Caco-2 (cell line): ENCODE results near the gene PRICKLE1. TPM values are rescaled to one million over a fixed set of nuclear protein-coding genes. Genes with fewer than 3 reads are reported as not detected.

Experiments
- BruUV-seq: library from RNA; stranded (reverse); fragments of 400-500 nt; replicated peaks from 2 replicates; lab custom pipeline; 2021; lab: Mats Ljungman, UMichigan
- CTCF ChIA-PET: fragments of 300-600 bp; sonication (Branson Sonifier 250); formaldehyde crosslinking; loops from one replicate; lab custom pipeline; 2022; ENCODE audit warnings: antibody characterized with exemption; lab: Charles Lee
- POLR2A ChIA-PET: fragments of 300-600 bp; sonication (Branson Sonifier 250); formaldehyde crosslinking; loops from one replicate; lab custom pipeline; 2022; ENCODE audit warnings: antibody characterized with exemption; lab: Charles Lee
- DNase-seq, 2 experiments: peaks; one replicate each; pipeline versions ENCODE4 v3.0.0 to v3.0.0-alpha.2; 2020 to 2022
- H3K27me3 ChIP-seq: replicated peaks from 2 replicates; pipeline ENCODE4 v1.6.0; 2011; ENCODE audit warnings: low read length; ENCODE audit not compliant: control insufficient read depth, insufficient read depth
- H3K36me3 ChIP-seq: 2 replicates; pipeline ENCODE4 v1.5.1; 2011; ENCODE audit warnings: low read length; ENCODE audit not compliant: control insufficient read depth, insufficient read depth
- H3K4me1 ChIP-seq: fragments of 250-450 bp; sonication (Bioruptor Pico); 2 replicates; pipeline ENCODE4 v1.5.1; 2020; ENCODE audit warnings: mild to moderate bottlenecking
- H3K4me3 ChIP-seq: 2 replicates; pipeline ENCODE4 v1.5.1; 2011; ENCODE audit warnings: low read depth, mild to moderate bottlenecking, control low read depth, low read length
- H3K9me3 ChIP-seq: fragments of 250-450 bp; sonication (Bioruptor Pico); 2 replicates; pipeline ENCODE4 v1.5.1; 2020; ENCODE audit warnings: mild to moderate bottlenecking, moderate library complexity
- H3K27ac Mint-ChIP-seq: one replicate; pipeline ENCODE4 v1.8.0; 2022; ENCODE audit warnings: mixed read lengths; ENCODE audit not compliant: unreplicated experiment
- H3K27me3 Mint-ChIP-seq: one replicate; pipeline ENCODE4 v1.8.0; 2022; ENCODE audit warnings: mixed read lengths; ENCODE audit not compliant: insufficient read depth, unreplicated experiment
- H3K36me3 Mint-ChIP-seq: one replicate; pipeline ENCODE4 v1.8.0; 2022; ENCODE audit warnings: mild to moderate bottlenecking, mixed read lengths; ENCODE audit not compliant: insufficient read depth, unreplicated experiment
- H3K4me1 Mint-ChIP-seq: one replicate; pipeline ENCODE4 v1.8.0; 2022; ENCODE audit warnings: low read depth, mixed read lengths; ENCODE audit not compliant: unreplicated experiment
- H3K4me3 Mint-ChIP-seq: one replicate; pipeline ENCODE4 v1.8.0; 2022; ENCODE audit warnings: mild to moderate bottlenecking, moderate library complexity, mixed read lengths; ENCODE audit not compliant: unreplicated experiment
- H3K9me3 Mint-ChIP-seq: one replicate; pipeline ENCODE4 v1.8.0; 2022; ENCODE audit warnings: mixed read lengths; ENCODE audit not compliant: unreplicated experiment
- intact Hi-C: fragments of 100-400 bp; cut with micrococcal nuclease; formaldehyde crosslinking; loops from one replicate; pipeline ENCODE4 v1.10.0; 2022; ENCODE audit not compliant: unreplicated experiment
- total RNA-seq: library from RNA; stranded (reverse); gene quantifications from 2 replicates; pipeline ENCODE4 v1.2.3, GENCODE V29; 2022
- TF ChIP-seq, protein P1 (sequence below), 2 experiments: fragments of 200-600 bp in 1 of 2; IDR thresholded peaks; 1 replicate in 1 of 2; 2 replicates in 1 of 2; pipeline versions ENCODE4 v1.5.1 to v1.8.0; 2011 to 2022; ENCODE audit warnings: antibody characterized with exemption in 1 of 2, control low read depth in 1 of 2, inconsistent platforms in 1 of 2, low read depth in 1 of 2, low read length in 1 of 2, mild to moderate bottlenecking in 1 of 2, moderate library complexity in 1 of 2; ENCODE audit not compliant: insufficient read depth in 1 of 2, severe bottlenecking in 1 of 2, unreplicated experiment in 1 of 2

The PRICKLE1 gene
- total RNA-seq, 1 experiment from 2014 or later: 4.5 TPM

DNA sequence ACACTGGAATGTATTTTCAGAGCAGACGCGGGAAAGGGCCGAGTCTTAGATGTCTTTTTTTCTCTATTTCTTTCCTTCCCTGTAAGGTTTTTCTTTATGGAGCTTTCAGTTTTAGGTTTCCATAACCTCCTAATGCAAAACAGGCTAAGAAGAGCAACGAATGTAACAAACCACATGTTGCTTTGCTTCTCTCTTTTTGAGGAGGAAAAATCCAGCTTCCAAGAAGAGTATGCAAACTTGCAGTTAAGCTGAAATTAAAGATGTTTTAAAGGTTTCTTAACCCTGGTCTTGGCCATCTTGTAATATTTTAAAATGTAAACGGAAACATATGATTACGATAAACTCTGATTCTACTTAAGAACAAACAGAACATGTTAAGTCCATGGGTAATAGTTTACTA lies 86.9 kb downstream of the PRICKLE1 start:
- H3K4me1 Mint-ChIP-seq: no peaks in the 10 kb centered on the region
- intact Hi-C loops: no loop called here
- H3K27me3 Mint-ChIP-seq: no peaks in the 10 kb centered on the region
- H3K9me3 ChIP-seq: no peaks in the 10 kb centered on the region
- H3K36me3 Mint-ChIP-seq: no peaks in the 10 kb centered on the region
- CTCF ChIA-PET: no interaction called here
- H3K27me3 ChIP-seq: no peaks in the 10 kb centered on the region
- H3K36me3 ChIP-seq: no peaks in the 10 kb centered on the region
- DNase-seq: no peak
- TF ChIP-seq, protein P1, sequence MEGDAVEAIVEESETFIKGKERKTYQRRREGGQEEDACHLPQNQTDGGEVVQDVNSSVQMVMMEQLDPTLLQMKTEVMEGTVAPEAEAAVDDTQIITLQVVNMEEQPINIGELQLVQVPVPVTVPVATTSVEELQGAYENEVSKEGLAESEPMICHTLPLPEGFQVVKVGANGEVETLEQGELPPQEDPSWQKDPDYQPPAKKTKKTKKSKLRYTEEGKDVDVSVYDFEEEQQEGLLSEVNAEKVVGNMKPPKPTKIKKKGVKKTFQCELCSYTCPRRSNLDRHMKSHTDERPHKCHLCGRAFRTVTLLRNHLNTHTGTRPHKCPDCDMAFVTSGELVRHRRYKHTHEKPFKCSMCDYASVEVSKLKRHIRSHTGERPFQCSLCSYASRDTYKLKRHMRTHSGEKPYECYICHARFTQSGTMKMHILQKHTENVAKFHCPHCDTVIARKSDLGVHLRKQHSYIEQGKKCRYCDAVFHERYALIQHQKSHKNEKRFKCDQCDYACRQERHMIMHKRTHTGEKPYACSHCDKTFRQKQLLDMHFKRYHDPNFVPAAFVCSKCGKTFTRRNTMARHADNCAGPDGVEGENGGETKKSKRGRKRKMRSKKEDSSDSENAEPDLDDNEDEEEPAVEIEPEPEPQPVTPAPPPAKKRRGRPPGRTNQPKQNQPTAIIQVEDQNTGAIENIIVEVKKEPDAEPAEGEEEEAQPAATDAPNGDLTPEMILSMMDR (IDR thresholded peaks at IDR 0.05; ENCODE audit: insufficient read depth in 1 of 2, low read depth in 1 of 2, low read length in 1 of 2, severe bottlenecking in 1 of 2, unreplicated experiment in 1 of 2): no peak
- H3K4me3 Mint-ChIP-seq: no peak overlapping the region
- no peaks in the 10 kb centered on the region for H3K4me1 ChIP-seq
- BruUV-seq: no TSS peak
- no peak overlapping the region for H3K27ac Mint-ChIP-seq
- H3K9me3 Mint-ChIP-seq: no peaks in the 10 kb centered on the region
- H3K4me3 ChIP-seq: no peak overlapping the region
- POLR2A ChIA-PET: no interaction called here

- Mint-ChIP-seq H3K9me3 (no peaks in the 10 kb centered on the region), H3K4me1 (no peaks in the 10 kb centered on the region), H3K27ac (no peak overlapping the region), H3K27me3 (peaks cover 4% of the 10 kb centered on the region), H3K36me3 (no peaks in the 10 kb centered on the region), H3K4me3 (no peak overlapping the region)
- no peak overlapping the region for H3K4me3 ChIP-seq
- no peaks in the 10 kb centered on the region for H3K27me3 ChIP-seq
- BruUV-seq: no TSS peak
- CTCF ChIA-PET: no interaction called here
- H3K9me3 ChIP-seq: no peaks in the 10 kb centered on the region
- DNase-seq: no peak
- H3K36me3 ChIP-seq: no peaks in the 10 kb centered on the region
- POLR2A ChIA-PET: no interaction called here
- no peaks in the 10 kb centered on the region for H3K4me1 ChIP-seq
- TF ChIP-seq, protein P1 (IDR thresholded peaks at IDR 0.05; ENCODE audit: insufficient read depth in 1 of 2, low read depth in 1 of 2, low read length in 1 of 2, severe bottlenecking in 1 of 2, unreplicated experiment in 1 of 2): no peak
- intact Hi-C loops: no loop called here
Measured at GRCh38 chr12:42498549-42499247, 90.8 kb downstream of the PRICKLE1 start.

DNA sequence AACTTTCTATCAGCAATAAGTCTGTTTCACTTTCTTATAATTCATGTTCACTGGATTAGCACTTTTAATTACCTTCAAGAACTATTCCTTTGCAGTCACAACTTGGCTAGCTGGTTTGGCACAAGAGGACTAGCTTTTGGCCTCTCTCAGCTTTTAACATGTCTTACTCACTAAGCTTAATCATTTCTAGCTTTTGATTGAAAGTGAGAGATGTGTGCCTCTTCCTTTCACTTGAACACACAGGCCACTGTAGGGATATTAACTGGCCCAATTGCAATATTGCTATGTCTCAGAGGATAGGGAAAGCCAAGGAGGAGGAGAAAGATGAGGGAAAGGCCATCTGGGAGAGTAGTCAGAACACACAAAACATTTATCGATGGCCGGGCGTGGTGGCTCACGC lies 92.7 kb downstream of the PRICKLE1 start:
- no peak overlapping the region for H3K4me3 Mint-ChIP-seq
- no TSS peak for BruUV-seq
- H3K9me3 Mint-ChIP-seq: no peaks in the 10 kb centered on the region
- Histone ChIP-seq H3K4me1 (no peaks in the 10 kb centered on the region), H3K36me3 (no peaks in the 10 kb centered on the region), H3K27me3 (no peaks in the 10 kb centered on the region), H3K4me3 (no peak overlapping the region), H3K9me3 (no peaks in the 10 kb centered on the region)
- no peak overlapping the region for H3K27ac Mint-ChIP-seq
- peaks cover 4% of the 10 kb centered on the region for H3K27me3 Mint-ChIP-seq
- DNase-seq: no peak
- POLR2A ChIA-PET: no interaction called here
- CTCF ChIA-PET: no interaction called here
- no peaks in the 10 kb centered on the region for H3K36me3 Mint-ChIP-seq
- intact Hi-C loops: no loop called here
- TF ChIP-seq, protein P1 (IDR thresholded peaks at IDR 0.05; ENCODE audit: insufficient read depth in 1 of 2, low read depth in 1 of 2, low read length in 1 of 2, severe bottlenecking in 1 of 2, unreplicated experiment in 1 of 2): no peak
- H3K4me1 Mint-ChIP-seq: no peaks in the 10 kb centered on the region
